GM21529 (cell line): ENCODE data around the gene PCCA.
"Not testable (repeated sequence)": the region's sequence is repeated elsewhere in the genome, so short reads cannot be mapped to it uniquely, and the experiment has no call there.

Source experiments
- ATAC-seq: cut with Tn5 transposase; IDR thresholded peaks from one replicate; pipeline ENCODE4 v1.9.1; 2021; ENCODE audit not compliant: unreplicated experiment

PCCA gene

DNA sequence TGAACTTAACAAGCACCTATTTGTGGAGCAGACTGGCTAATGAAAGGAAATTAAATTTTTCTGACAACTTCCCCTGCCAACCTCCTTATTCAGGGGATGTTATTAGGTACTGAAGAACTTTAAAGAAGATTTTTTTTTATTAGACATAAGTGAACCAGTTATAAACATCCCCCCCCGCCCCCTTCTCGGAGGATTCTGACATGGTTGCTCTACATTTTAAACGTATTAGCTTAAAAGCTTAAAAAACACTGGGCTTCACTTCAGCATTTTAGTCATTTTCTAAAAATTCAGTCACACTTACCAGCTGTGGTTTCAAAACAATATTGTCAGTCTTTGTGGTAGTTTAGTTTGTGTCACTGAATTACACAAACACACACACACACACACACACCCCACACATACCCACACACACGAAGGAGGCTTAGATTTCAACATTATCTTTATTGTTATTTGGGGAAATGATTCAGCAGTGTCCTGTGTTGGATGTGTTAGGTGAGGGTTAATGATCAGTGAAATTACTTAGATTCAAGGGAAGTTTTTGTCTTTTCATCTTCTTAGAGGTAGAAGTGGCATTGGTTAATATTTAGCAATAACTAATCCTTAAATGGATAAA is 145.7 kb downstream of the PCCA start:
- no peak for ATAC-seq

DNA sequence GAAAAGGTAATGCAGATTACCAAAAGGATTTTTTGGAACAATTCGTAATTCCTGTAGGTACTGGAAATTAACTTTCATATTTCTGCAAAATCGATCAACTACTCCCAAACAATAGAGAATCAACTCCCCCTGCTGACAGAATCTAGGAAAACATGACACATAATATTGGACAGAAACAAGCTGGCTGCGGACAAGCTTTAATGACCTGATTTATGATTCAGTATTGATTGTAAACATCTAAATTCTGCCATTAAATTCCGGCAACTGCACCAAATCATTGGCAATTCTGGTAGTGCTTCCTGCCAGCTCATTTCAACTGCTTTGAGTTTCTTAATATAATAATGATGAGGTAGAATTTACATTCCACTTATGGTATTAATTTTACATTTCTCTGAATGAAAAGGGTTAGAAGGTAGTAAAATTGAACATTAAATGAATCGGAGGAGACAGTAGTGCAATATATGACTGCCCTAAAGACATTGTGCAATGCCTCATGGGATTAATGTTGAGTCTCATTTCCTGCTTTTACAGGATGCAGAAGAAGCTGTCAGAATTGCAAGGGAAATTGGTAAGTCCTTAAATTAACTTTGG is 146.5 kb downstream of the PCCA start:
- ATAC-seq = no peak

DNA sequence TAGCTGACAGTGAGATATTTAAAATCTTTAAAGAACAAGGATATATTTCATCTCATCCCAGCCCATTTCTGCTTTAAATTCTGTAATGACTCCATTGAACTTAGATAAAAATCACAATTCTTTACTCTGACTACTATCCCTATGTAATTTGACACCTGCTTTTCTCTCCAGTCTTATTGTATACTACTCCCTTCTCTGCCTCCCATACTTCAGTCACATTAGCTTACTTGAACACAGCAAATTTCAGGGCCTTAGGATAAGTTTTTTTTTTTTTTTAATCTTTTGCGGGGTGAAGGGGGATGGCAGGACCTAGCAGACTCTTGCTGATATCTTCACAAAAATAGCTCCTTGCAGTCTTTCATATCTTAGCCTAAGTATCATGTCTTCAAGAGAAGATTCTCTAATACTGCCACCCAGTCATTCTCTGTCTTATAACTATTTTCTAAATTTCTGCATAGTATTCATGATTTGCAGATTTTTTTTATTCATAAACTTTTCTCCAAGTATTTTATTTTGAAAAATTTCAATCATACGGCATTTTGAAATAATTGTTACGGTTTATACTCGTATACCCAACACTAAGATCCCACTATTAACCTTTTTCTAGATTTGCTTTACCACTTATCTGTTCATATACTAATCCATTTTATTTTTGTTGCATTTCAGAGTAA is 151.4 kb downstream of the PCCA start:
- no peak for ATAC-seq

DNA sequence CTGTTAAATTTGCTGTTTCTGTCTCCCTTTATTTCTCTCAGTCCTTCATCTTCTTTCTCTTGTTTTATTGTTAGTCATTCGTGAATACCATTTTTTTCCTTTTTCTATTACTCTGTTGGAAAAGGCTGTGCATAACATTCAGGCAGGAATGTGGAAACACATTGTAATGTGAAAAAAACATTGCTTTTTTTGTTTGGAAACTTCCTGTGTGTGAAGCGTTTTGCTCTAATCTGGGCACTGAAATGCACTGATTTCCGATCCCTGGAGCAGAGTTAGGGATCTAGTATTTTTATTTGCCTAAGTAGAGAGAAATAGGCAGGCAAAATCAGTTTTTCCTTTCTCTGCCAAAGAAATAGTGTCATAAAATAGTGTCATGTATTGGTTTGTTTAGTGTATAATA is 155.5 kb downstream of the PCCA start:
- no peak for ATAC-seq

DNA sequence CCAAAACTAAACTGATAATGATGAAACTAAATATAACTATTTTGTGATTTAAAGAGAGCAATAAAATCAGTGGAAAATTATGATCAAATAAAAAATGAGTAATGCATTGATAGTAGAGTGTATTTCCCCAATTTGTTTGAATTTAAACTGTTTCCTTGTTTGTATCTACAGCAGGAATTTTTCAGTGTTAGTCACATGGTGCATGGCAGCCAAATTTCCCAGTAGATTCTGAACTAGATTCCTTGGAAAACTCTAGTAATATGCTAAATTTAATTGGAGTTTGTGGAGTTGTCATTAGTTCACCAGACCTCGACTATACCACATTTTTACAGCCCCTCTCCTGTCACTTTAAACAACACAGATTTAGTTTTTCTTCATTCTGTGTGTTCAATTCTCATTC is 156.2 kb downstream of the PCCA start:
- ATAC-seq = no peak

DNA sequence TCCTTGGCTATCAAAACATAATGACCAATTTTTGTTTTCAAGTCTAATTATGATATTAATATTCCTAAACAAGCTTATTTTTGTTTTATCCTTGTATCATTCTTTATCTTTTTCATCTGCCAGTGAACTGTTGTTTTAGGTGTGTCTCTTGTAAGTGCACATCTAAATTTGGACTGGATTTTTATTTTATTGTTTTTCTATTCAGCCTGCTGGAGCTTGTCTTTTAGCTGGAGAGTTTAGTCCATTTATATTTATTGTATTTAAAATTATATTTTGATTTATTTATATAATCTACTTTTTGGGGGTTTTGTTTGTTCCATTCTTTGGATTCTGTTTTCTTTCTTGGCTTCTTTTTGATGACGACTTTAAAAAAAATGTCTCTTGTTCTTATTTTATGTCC is 159.0 kb downstream of the PCCA start:
- no peak for ATAC-seq

DNA sequence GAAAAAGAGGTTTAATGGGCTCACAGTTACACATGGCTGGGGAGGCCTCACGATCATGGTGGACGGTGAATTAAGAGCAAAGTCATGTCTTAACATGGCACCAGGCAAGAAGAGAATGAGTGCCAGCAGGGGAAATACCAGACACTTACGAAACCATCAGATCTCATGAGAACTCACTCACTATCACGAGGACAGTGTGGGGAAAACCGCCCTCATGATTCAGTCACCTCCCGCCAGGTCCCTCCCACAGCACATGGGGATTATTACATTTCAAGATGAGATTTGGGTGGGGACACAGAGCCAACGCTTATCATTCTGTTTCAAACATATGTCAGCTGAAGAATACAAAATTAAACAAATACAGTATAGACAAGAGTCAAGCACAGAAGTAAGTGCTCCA is 165.1 kb downstream of the PCCA start:
- ATAC-seq = no peak

DNA sequence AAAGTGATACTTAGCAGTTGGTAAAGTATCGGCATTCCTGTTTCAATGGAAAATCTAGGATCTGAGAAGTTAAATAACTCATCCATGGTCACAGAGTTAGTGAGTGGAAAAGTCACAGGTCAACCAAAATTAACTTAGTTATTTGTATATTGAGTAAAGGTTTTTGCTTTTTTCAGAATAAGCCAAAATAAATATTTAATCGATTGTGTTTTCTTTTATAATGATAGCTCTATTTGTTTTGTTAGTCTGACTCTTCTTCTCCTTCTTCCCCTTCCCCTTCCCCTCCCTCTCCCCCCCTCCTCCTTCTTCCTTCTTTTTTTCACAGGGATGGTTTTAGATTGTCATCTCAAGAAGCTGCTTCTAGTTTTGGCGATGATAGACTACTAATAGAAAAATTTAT is 173.5 kb downstream of the PCCA start:
- no peak for ATAC-seq

DNA sequence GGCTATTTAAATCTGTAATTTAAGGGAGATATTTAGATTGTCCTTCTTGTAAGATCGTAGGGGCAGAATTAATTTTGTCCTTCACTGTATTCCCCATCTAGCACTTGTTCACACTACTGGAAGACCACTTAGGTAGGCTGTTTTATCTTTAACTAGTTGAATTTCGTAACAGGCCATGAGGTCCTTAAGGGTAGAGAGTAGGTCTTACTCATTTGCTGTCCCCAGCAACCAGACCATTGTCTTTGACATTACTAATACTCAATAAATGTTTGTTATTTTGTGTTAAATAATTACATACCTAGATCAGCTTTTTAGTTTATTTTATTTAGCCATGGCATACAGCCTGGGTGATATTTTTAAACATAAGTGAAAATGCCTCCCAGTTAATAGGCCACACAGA is 177.1 kb downstream of the PCCA start:
- no peak for ATAC-seq

DNA sequence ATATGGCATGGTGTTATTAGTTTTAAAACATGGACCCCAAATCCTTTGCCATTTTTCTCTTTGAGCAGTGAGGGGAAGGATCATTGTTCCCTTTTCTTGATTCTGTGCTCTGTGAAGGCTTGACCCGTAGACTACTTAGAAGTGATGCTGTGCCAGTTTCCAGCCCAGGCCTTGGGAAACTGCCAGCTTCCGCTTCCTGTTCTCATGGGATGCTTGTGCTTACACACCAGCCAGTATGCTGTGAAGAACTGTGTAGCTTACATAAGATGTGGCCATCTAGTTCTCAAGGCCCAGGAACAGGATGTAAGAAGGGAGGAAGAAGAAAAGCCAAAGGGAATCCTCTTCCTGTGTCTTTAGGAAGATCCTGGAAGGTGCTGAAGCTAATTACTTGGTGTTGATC is 180.9 kb downstream of the PCCA start:
- no peak for ATAC-seq

DNA sequence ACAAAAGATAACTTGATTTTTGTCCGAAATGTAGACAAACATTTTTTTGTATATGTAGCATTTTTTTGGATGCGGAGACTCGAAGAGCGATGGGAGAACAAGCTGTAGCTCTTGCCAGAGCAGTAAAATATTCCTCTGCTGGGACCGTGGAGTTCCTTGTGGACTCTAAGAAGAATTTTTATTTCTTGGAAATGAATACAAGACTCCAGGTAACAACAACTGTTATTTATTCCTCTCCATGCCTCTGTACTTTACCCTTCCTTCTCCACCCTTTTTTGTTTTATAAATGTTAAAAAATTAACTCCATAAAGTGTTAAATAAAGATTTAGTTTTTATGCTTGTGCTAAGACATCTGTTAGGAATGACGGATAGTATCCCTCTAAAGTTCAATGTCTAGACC is 184.2 kb downstream of the PCCA start:
- ATAC-seq = no peak

DNA sequence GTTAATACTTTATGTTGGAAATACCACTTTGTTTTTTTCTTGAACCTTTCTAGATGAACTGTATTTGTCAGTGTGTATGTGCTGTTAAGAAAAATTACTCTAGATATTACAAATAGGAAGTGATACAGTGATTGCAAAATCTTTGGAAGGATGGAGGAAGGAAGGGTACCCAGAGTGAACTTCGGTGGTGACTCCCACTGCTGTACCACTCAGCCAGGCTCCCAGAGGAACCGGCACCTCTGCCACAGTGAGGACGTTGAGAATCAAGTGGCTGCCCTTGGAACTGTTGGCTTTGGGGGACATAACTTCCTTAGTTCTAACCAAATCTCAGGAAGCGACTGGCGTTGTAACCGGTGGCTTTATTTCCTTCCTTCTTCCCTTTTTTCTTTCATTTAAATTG is 184.7 kb downstream of the PCCA start:
- ATAC-seq = no peak

DNA sequence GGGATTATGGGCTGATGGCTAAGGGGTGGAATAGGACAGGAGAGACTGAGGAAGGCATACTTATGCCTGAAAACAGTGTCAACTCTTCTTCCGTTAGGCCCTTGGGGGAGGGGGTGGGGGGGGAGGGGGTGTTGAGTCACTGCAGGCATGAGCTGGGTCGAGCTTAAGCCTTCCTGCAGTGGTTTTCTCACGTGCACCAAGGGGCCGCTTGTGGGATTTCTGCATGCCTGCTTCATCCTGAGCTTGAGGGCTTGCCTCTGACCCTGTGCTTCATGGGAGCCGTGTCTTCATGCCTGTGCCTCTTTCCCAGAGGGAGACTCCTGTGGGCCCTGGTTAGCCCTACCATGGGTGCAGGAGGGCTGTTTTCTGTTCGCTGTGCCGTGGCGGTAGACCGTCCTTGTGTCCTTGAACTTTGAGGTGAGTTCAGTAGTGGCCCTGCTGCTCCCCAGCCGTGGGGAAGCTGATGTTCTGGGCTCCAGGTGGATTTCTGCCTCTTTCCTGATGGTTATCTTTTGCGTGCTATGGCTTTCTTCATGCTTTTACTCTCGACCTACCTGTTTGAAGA is 186.1 kb downstream of the PCCA start:
- no peak for ATAC-seq

DNA sequence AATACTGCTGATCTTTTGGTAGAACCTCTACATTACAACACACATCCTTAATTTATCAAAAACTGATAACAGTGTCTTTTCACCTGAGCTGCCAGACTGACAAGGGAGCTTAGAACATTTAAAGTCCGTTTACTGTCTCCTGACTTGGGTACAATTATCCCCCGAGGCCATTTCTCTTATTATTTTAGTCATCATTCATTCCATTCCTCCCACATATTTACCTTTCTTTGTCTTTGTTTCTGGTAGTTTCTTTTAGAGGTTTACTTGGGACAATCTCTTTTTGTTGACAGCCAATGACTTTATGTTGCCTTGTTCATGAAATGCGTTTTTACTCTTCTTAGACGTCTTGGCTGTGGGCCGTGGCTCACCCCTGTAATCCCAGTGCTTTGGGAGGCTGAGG is 186.9 kb downstream of the PCCA start:
- no peak for ATAC-seq

DNA sequence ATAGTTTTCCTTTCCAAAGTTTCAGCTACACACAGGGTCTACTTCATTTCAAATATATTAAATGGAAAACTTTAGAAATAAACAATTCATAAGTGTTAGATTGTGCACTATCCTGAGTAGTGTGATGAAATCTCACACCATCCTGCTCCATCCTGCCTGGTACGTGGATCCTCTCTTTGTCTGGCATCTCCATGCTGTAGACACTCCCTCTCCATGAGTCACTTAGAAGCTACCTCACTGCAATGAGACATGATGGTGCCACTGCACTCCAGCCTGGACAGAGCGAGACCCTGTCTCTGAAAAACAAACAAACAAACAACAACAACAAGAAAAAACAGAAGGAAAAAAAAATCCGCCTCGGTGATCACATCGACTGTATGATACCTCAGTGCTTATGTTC is 191.8 kb downstream of the PCCA start:
- no peak for ATAC-seq

DNA sequence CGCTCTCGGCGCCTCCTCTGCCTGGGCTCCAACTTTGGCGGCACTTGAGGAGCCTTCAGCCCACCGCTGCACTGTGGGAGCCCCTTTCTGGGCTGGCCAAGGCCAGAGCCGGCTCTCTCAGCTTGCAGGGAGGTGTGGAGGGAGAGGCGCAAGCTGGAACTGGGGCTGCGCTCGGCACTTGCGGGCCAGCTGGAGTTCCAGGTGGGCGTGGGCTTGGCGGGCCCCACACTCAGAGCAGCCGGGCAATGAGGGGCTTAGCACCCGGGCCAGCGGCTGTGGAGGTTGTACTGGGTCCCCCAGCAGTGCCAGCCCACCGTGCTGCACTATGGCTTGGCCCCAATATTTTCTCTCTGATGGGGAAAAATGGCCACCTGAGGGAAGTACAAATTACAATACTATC is 193.4 kb downstream of the PCCA start:
- ATAC-seq = not testable (repeated sequence)

DNA sequence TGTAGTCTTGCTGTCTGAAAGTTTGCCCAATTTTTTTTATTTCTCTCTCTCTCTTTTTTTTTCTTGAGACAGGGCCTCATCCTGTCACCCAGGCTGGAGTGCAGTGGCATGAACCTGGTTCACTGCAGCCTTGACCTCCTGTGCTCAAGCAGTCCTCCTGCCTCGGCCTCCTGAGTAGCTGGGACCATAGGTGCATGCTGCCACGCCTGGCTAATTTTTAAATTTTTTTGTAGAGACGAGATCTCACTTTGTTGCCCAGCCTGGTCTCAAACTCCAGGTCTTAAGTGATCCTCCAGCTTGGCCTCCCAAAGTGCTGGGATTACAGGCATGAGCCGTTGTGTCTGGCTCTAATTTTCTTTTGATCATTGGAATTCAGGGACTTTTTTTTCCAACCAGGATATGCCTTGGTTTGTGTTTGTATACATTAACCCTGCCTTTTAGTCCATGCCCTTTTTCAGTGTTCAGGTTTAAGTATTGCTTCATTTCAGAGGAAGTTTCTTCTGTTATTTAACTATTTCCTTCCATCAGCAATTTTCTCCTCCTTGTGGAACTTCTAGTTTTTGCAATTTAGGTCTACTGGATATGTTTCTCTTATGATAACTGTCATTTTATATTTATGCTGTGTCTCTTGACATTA is 201.4 kb downstream of the PCCA start:
- ATAC-seq = no peak

DNA sequence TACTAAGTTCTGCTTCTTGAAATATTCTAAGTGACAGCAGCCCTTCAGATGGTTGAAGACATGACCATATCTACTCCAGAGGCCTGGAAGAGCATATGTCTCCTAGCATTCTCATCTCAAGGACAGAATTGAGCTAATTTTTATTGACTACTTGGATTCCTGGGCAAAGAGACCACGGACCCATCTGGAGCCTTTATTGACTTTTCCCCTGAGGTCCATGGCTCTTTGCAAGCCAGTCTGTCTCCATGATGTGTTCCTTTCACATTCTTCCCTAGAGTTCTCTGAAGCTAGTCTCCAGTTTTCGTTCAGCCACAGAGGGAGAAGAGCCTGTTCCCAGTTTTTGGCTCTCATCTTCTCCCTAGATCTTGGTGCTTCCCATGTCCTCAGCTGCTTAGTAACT is 202.7 kb downstream of the PCCA start:
- no peak for ATAC-seq

DNA sequence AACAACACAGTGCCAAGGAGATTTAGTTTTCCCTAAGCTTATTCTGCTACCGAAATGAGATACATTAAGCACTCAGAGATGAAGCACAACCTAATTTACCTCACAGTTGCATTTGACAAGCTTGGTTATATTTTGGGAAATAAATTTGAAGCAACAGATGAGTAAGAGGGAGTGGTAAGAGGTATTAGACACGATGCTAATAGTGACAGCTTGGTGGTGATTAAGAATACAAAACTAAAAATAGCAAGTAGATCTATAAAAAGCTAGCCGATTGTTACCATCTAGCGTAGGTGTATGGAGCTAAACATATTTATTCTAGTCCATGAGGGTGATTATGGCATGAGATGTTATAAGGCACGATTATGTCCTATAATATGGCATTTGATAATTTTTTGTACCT is 208.5 kb downstream of the PCCA start:
- no peak for ATAC-seq

DNA sequence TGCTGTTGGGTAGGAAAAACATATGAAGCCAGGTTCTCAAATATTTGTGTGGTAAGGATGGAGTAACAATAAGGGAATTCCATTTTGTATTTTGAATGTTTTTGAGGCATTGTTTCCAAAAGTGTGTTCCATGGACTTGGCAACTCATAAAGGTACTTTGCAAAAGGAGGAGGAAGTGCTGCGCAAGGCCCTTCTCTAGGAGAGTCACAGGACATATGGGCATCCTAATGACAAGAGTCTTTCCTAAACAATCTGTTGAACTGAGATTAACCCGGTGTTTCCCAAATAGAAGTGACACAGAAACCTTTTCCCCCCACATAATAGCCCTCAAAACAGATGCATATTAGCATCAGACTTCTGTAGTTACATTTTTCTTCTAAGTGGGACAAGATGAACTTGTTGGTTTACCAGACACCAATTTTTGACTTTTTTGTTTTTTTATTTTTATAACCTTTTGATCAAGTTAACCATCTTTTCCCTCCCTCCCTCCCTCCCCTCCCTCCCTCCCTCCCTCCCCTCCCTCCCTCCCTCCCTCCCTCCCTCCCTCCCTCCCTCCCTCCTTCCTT is 209.3 kb downstream of the PCCA start:
- no peak for ATAC-seq

DNA sequence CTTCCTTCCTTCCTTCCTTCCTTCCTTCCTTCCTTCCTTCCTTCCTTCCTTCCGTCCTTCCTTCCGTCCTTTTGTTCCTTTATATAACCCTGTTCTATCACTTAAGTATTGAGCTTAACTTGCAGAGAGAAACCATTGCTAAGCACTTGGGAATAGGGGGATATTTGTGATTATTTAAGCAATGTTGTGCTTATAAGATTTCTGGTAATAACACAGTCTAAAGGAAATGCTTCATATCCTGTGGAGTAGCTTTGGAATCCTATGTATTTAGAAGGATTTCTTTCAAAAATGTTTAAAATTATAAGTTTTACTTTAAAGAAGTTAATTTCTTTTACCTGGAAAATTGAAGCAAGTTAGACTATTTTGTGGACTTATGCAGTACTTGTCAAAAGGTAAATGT is 209.8 kb downstream of the PCCA start:
- no peak for ATAC-seq

DNA sequence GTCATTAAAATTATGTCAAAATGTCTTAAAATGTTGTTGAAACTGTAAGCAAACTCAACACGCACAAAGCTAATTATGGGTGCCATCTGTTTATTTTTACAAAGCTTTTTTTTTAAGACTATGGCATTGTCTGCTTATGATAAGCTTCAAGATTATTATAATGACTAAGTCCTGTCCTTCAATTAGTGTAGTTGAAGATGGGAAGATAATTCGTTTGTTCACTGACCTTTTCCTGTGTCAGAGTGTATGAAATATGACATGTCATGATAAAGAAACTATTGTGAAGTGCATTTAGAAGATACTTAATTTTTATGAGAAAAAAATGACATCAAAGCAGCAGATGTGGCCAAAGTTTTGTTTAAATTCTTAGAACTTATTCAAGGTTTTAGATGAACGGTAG is 211.3 kb downstream of the PCCA start:
- no peak for ATAC-seq
